Stimulated activated CD8-positive, alpha-beta memory T cell treated with anti-CD3 and anti-CD28 coated beads, Interleukin-4, amount 100 ng/mL, for 1 hour (primary cell): Measurements from ENCODE around the gene SLC27A5.
"Not testable (repeated sequence)": the region's sequence is repeated elsewhere in the genome, so short reads cannot be mapped to it uniquely, and the experiment has no call there.

Experiments
- DNase-seq, 2 donors: peaks; one replicate each; pipeline ENCODE4 v3.0.0-alpha.2; 2020; ENCODE audit warnings: low read depth in 2 of 2, low spot score in 1 of 2

The SLC27A5 gene

GRCh38 chr19:58469241-58470013 lies 42.4 kb downstream of the SLC27A5 start:
- no peak for DNase-seq

DNA sequence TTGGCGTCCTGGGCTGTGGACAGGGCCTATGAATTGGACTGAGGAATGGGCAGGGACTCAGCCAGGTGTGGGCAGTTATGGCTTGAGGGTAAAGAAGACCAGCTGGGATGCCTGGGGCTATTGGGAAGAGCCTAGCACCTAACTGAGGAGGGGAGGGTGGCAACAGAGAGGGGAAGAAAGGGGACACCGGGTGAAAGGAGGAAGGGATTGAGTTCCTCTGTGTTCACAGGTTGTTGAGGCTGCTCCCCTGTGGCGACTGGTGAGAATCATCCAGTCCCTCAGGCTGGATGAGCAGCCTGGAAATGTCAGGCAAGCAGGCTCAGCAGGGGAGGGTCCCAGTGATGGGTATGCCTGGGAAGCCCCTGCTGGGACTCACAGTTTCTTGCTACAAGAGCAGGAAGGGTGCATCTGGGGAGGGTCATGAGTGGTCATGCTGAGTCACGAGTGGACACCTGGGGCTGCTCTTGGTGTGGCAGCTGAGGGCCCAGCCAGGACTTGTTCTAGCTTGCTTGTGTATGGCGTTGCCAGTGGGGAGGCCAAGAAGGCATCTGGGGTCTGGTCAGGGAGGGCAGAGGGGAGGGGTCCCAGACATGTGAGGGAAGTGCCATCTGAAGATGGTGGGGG lies 43.5 kb downstream of the SLC27A5 start:
- no peak for DNase-seq

DNA sequence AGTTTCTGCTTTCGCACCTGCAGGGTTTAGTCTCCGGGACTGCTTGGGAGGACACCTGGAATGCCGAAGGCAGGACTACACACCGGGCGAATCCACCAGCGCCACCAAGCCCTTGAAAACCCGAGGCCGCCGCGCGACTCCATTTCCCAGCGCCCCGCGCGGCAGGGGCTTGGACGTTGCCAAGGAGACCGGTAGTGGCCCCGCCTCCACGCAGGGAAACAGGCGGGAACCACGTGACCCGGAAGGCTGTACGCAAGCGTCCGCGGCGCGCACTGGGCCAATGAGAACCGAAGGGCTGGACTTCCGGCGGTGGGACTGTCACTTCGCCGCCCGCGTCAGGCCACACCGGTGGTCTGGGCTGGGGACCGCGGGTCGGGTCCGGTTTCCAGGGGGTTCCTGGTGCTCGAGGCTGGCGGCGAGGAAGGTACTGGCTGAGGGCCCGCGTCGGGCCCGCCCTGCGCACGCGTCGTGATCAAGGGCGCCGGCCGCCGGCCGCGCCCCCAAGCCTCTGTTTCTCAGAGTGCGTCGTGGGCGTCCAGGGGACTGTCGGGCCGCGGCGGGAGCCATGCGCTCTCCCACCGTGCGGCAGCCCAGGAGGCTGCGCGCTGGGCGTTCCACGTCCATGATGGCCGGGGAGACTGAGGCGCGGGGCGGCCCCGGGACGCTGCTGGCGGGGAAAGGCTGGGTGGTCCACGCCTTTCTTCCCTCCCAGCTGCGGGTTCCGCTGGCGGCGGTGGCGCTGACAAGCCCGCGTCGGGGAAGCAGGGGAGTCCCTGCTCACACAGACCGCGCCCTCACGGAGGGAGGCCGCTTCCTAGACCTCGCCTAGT lies 44.8 kb downstream of the SLC27A5 start, which contains the start of gene ZNF324:
Gene ZNF324 (plus strand): TSS at position 321 of the 830 bp plus-strand sequence. CDS start 2,106 bp downstream, outside the sequence.
- DNase-seq, result peak; percentile 94 to 97

DNA sequence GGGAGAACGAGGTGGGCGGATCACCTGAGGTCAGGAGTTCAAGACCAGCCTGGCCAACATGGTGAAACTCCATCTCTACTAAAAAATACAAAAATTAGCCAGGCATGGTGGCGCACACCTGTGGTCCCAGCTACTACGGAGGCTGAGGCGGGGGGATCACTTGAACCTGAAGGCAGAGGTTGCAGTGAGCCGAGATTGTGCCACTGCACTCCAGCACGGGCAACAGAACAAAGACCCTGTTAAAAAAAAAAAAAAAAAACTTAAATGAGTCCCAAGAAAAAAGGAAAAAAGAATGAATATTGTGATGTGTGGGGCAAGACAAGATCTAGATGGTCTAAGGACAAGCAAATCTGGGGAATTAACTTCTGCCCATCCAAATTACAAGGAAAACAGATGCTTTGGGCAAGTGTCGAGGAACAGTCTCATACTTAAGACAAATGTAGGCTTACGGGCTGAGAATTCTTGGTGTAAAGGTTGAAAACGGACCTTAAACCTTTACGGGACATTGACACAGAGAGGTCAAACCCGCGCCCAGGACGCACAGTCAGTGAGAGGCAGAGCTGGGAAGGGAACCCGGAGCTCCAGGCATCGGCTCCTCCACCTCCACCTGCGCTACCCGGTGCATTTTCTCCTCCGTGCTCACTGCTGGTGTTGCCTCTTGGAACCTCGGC lies 45.6 kb downstream of the SLC27A5 start:
- no peak for DNase-seq

DNA sequence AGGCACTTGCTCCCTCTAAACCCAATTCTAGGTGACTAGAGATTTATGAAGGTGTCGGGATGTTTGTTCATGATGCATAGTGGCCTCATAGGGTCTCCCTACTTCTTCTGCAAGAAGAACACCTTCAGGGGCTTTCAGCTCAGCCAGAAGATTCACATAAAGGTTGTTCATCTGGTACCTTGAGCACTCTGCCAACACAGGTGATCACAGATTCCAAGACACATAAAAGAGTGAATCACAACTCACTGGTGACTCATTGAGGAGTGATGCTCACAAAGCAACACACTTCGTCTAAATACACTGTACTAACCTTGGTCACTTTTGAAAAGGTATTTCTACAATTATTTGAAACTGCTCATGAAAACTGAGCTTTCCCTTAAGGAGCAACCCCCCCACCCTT lies 51.8 kb downstream of the SLC27A5 start:
- DNase-seq, result no peak

- no peak for DNase-seq
Measured at GRCh38 chr19:58456111-58456510, 55.7 kb downstream of the SLC27A5 start.

GRCh38 chr19:58455306-58455705 lies 56.5 kb downstream of the SLC27A5 start:
- DNase-seq, result no peak

- DNase-seq, result no peak
Measured at GRCh38 chr19:58453743-58454142, 58.0 kb downstream of the SLC27A5 start.

- peak; percentile 90 to 91 for DNase-seq
Measured at GRCh38 chr19:58451358-58452101, 60.3 kb downstream of the SLC27A5 start, which contains the start of gene ZNF324B. Gene ZNF324B, plus strand, starts transcription at chr19:58451622. Its CDS starts 2,080 bp downstream, at chr19:58453702.

DNA sequence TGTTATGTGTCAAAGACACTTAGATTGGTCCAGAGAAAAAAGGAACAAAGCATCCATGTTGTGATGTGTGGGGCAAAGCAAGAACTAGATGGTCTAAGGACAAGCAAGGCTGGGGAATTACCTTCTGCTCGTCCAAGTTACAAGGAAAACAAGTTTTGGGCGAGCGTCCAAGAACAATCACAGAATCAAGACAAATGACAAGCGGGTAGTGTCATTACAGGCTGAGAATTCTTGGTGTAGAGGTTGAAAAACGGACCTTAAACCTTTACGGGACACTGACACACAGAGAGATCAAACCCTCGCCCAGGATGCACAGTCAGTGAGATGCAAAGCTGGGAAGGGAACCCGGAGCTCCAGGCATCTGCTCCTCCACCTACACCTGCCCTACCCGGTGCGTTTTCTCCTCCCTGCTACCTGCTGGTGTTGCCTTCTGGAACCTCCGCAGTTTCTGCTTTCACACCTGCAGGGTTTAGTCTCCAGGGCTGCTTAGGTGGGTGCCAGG lies 60.9 kb downstream of the SLC27A5 start:
- no peak for DNase-seq

GRCh38 chr19:58449980-58450379 lies 61.8 kb downstream of the SLC27A5 start:
- not testable (repeated sequence) for DNase-seq

GRCh38 chr19:58448860-58449259 lies 62.9 kb downstream of the SLC27A5 start:
- not testable (repeated sequence) for DNase-seq
